Esophagus squamous epithelium (tissue), 4 donors: ENCODE measurements around the gene GIMAP5.

Experiments used
- CTCF ChIP-seq, 6 experiments: fragments of 450-650 bp in 4 of 6; fragments of 200-600 bp in 2 of 6; sonication (generic) in 2 of 6; IDR thresholded peaks; one replicate each; pipeline ENCODE4 v1.5.1; 2016 to 2019; ENCODE audit warnings: antibody characterized with exemption in 6 of 6, mild to moderate bottlenecking in 4 of 6, moderate library complexity in 4 of 6
- POLR2A ChIP-seq, 4 donors: fragments of 450-650 bp; IDR thresholded peaks; one replicate each; pipeline ENCODE4 v1.6.1; 2017; ENCODE audit warnings: antibody characterized with exemption in 4 of 4, mild to moderate bottlenecking in 4 of 4, moderate library complexity in 3 of 4

- TF ChIP-seq CTCF (IDR thresholded peaks at IDR 0.05) (no peak), POLR2A (IDR thresholded peaks at IDR 0.05) (no peak)
These were observed 4.3 kb upstream of the GIMAP5 start for GRCh38 chr7:150732786-150733481.
